Measurements from ENCODE around the gene AUP1.
"Not testable (repeated sequence)": the region's sequence is repeated elsewhere in the genome, so short reads cannot be mapped to it uniquely, and the experiment has no call there.

GRCh38 chr2:74561022-74561421 is 31.5 kb upstream of the AUP1 start:
- not testable (repeated sequence) for TF ChIP-seq CTCF, POLR2A (IDR thresholded peaks at IDR 0.05)
